ENCODE results near the gene FOXJ3.

FOXJ3 gene

GRCh38 chr1:42179275-42179674, 155.8 kb downstream of the FOXJ3 start:
- peaks cover 2 to 3% of the 10 kb centered on the region in 2 donors for H3K4me1 Mint-ChIP-seq (ENCODE audit: low read depth in 2 of 2)
- DNase-seq (no peak), ATAC-seq (replicated peaks) (no peak)
- peaks cover 25% of the 10 kb centered on the region for H3K36me3 Mint-ChIP-seq (ENCODE audit: insufficient read depth)
- no peaks in the 10 kb centered on the region for H3K9me3 Mint-ChIP-seq
- H3K27me3 Mint-ChIP-seq, result no peaks in the 10 kb centered on the region
- no peak overlapping the region for H3K4me3 Mint-ChIP-seq
- peak overlapping the region in 1 of 2 donors; percentile 10 for H3K27ac Mint-ChIP-seq

DNA sequence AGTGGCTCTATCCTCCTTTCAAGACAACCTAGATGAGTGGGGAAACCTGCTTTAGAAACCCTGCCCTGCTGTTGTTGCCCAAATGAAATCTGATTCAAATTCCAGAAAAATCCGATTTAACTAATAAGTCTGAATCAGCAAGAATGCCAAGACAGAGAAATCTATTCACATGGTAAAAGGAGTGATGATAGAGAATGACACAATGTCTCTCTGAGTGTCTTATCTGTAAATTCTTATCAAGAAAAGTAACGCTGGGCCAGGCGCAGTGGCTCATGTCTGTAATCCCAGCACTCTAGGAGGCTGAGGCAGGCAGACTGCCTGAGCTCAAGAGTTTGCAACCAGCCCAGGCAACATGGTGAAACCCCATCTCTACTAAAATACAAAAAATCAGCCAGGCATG, 156.8 kb downstream of the FOXJ3 start:
- peak overlapping the region in 1 of 2 donors; percentile 31 for H3K27ac Mint-ChIP-seq
- no peaks in the 10 kb centered on the region for H3K27me3 Mint-ChIP-seq
- no peak for DNase-seq
- no peak overlapping the region for H3K4me3 Mint-ChIP-seq
- no peak for ATAC-seq (replicated peaks)
- peaks cover 2 to 3% of the 10 kb centered on the region in 2 donors for H3K4me1 Mint-ChIP-seq (ENCODE audit: low read depth in 2 of 2)
- peaks cover 25% of the 10 kb centered on the region for H3K36me3 Mint-ChIP-seq (ENCODE audit: insufficient read depth)
- H3K9me3 Mint-ChIP-seq, result no peaks in the 10 kb centered on the region

- Mint-ChIP-seq H3K27me3 (no peaks in the 10 kb centered on the region), H3K9me3 (no peaks in the 10 kb centered on the region), H3K4me3 (no peak overlapping the region), H3K4me1 (ENCODE audit: low read depth in 2 of 2) (peaks cover 2 to 3% of the 10 kb centered on the region in 2 donors), H3K36me3 (ENCODE audit: insufficient read depth) (peaks cover 25% of the 10 kb centered on the region), H3K27ac (no peak overlapping the region)
- no peak for DNase-seq
- no peak for ATAC-seq (replicated peaks)
These were observed 157.5 kb downstream of the FOXJ3 start for GRCh38 chr1:42177541-42177981.

DNA sequence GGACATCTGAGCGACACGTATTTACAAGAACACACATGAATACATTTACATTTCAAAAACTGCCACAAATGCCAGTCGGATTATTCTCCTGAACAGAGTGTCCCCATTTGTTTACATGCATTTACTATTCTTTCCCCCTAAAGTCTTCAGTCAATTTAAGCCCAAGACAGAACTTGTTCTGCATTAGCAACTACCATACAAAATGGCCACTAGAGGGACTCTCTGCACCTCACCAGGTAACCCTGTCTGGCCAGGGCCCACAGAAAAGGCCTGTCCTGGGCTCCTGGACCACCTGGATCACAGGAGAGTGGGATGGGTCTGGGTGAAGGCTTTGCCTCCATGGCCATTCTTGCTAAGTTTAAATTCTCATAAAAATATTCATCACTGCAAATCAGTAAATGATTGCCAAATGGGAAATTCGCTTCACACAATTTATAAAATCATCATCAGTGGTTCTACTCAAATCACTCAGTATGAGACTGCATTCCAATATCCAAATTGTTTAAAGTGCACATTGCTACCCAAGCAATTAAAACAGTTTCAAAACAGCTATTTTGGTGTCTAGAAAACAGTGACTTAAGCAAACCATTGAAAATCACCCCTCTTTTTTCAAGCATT, 158.0 kb downstream of the FOXJ3 start:
- peak; percentile 31 for ATAC-seq (replicated peaks)
- Mint-ChIP-seq H3K4me1 (ENCODE audit: low read depth in 2 of 2) (peaks cover 2 to 3% of the 10 kb centered on the region in 2 donors), H3K36me3 (ENCODE audit: insufficient read depth) (peaks cover 25% of the 10 kb centered on the region), H3K4me3 (no peak overlapping the region), H3K9me3 (no peaks in the 10 kb centered on the region), H3K27me3 (no peaks in the 10 kb centered on the region), H3K27ac (peak overlapping the region in 1 of 2 donors; percentile 51)
- no peak for DNase-seq

DNA sequence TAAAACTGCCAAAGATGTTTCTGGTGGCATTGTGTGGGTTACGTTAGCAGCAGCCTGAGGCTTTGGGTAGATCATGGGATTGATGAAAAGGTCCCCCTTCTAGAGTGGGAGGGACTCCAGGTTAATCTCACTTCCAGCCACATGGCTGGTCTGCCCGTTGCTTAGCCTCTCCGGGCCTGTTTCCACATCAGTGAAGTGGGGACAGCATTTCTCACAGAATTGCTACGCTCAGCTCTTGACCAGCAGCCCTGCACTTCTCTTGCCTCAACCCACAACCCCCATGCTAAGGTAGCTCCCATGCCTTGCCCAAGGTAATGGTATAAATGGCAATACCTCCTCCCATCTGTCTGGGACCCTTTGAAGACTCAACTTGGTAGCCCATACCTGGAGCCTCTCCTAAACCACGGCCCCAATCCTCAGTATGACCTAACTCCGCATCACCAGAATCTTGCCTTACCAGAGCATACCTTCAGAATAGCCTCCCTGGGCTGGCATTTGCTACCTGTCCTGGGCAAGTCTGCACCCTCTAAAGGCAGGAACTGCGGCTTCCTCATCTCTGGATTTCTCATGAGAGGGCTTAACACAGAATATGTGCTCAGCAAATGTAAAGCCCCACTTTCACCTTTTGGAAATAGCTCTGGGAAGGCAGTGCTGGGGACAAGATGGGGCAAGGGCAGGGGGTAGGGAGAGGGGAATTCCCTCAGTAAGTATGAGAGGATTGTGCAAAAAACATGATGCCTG, 159.6 kb downstream of the FOXJ3 start:
- Mint-ChIP-seq H3K27ac (no peak overlapping the region), H3K4me1 (ENCODE audit: low read depth in 2 of 2) (peaks cover 0 to 3% of the 10 kb centered on the region in 2 donors), H3K4me3 (no peak overlapping the region), H3K36me3 (ENCODE audit: insufficient read depth) (peaks cover 18% of the 10 kb centered on the region), H3K27me3 (peaks cover 0 to 7% of the 10 kb centered on the region in 2 donors), H3K9me3 (no peaks in the 10 kb centered on the region)
- no peak for ATAC-seq (replicated peaks)
- DNase-seq, result no peak

DNA sequence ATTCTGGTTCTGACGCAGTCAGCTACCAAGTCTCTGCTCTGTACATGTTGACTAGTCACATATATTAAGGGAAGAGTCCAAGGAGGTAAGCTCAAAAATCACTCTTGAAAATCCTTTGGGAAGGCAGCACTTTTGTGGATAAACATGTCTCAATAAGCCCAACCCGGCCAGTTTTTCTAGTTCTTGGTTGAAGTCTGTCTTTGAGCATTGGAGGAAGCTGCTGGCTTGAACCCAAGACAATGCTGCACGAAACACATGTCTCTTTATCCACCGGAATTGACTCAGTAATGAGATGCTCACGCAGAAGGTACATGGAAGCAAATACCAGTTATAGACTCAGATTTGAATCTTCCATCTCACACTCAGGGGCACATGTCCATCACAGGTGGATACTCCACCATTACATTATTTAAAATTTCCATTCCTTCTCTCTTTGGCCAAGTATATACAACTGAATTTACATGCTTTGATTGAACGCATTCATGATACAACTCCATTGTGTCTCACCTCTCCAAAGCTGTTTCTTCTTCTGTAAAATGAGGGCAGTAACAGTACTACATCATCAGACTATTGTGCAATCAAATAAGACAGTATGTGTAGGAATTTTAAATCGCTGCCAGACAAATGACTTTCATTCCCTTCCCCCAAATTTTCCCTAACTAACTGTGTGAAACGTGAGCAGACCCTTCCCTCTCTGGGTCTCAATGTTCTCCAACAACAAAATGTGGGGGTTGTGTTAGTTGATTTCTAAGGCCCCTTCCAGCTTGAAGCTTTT, 160.9 kb downstream of the FOXJ3 start:
- Mint-ChIP-seq H3K4me3 (no peak overlapping the region), H3K9me3 (no peaks in the 10 kb centered on the region), H3K36me3 (ENCODE audit: insufficient read depth) (peaks cover 17% of the 10 kb centered on the region), H3K4me1 (ENCODE audit: low read depth in 2 of 2) (peaks cover 0 to 3% of the 10 kb centered on the region in 2 donors), H3K27ac (no peak overlapping the region), H3K27me3 (peaks cover 0 to 7% of the 10 kb centered on the region in 2 donors)
- DNase-seq, result no peak
- no peak for ATAC-seq (replicated peaks)

DNA sequence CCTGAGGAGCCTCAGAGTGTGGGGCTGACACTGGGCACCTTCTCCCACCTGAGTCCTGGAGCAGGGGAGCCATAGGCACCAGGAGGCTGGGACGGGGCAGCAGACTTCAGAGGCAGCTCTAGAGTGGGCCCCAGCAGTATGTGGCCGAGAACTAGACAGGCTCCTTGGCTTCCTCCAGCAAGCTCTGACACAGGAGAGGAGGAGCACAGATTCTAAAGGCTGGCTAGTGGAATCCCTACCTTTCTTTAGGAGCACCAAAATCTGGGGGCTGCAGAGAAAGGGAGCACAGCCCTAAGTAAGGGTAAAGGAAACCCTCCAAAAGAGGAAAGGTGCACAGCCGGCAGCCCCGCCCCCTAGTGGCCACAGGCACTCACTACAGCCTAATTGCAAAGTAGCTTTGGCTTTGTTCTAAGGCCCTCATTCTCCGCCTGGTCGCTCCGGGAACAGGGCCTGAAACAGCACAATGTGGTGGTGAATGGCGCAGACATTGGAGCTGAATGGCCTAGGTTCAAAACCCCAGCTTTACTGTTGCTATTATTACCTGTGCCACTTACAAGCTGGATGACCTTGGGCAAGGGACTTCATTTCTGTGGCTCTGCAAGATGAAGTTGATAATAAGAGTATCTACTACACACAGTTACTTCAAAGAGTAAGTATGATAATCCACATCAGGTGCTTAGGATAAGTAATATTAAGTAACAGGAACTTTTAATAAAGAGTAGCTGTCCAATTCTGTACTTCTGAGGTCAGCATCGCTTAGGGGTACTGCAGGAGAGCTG, 161.7 kb downstream of the FOXJ3 start:
- H3K27ac Mint-ChIP-seq, result peak overlapping the region in 1 of 2 donors; percentile 62
- peak; percentile 74 for ATAC-seq (replicated peaks)
- H3K27me3 Mint-ChIP-seq, result peaks cover 2 to 7% of the 10 kb centered on the region in 2 donors
- H3K4me1 Mint-ChIP-seq (ENCODE audit: low read depth in 2 of 2), result peaks cover 0 to 3% of the 10 kb centered on the region in 2 donors
- peak; percentile 54 to 65 (median 61) for DNase-seq
- H3K4me3 Mint-ChIP-seq, result no peak overlapping the region
- H3K9me3 Mint-ChIP-seq, result no peaks in the 10 kb centered on the region
- H3K36me3 Mint-ChIP-seq (ENCODE audit: insufficient read depth), result peaks cover 10% of the 10 kb centered on the region

- H3K4me3 Mint-ChIP-seq, result no peak overlapping the region
- no peak for DNase-seq
- H3K27ac Mint-ChIP-seq, result no peak overlapping the region
- peaks cover 4% of the 10 kb centered on the region for H3K36me3 Mint-ChIP-seq (ENCODE audit: insufficient read depth)
- H3K27me3 Mint-ChIP-seq, result peaks cover 7 to 10% of the 10 kb centered on the region in 2 donors
- ATAC-seq (replicated peaks), result no peak
- H3K4me1 Mint-ChIP-seq (ENCODE audit: low read depth in 2 of 2), result peaks cover 0 to 1% of the 10 kb centered on the region in 2 donors
- H3K9me3 Mint-ChIP-seq, result no peaks in the 10 kb centered on the region
These were observed 162.5 kb downstream of the FOXJ3 start for GRCh38 chr1:42172381-42173133.

- DNase-seq, result no peak
- H3K36me3 Mint-ChIP-seq (ENCODE audit: insufficient read depth), result peaks cover 3% of the 10 kb centered on the region
- ATAC-seq (replicated peaks), result no peak
- no peaks in the 10 kb centered on the region for H3K9me3 Mint-ChIP-seq
- H3K4me3 Mint-ChIP-seq, result no peak overlapping the region
- peaks cover 7 to 13% of the 10 kb centered on the region in 2 donors for H3K27me3 Mint-ChIP-seq
- no peaks in the 10 kb centered on the region for H3K4me1 Mint-ChIP-seq (ENCODE audit: low read depth in 2 of 2)
- no peak overlapping the region for H3K27ac Mint-ChIP-seq
These were observed 163.3 kb downstream of the FOXJ3 start for GRCh38 chr1:42171679-42172266.

GRCh38 chr1:42170779-42171621, 164.0 kb downstream of the FOXJ3 start:
- Mint-ChIP-seq H3K27ac (no peak overlapping the region), H3K9me3 (no peaks in the 10 kb centered on the region), H3K27me3 (peaks cover 7 to 13% of the 10 kb centered on the region in 2 donors), H3K4me1 (ENCODE audit: low read depth in 2 of 2) (no peaks in the 10 kb centered on the region), H3K4me3 (no peak overlapping the region), H3K36me3 (ENCODE audit: insufficient read depth) (peaks cover 3% of the 10 kb centered on the region)
- no peak for ATAC-seq (replicated peaks)
- no peak for DNase-seq

GRCh38 chr1:42168763-42169162, 166.3 kb downstream of the FOXJ3 start:
- H3K4me1 Mint-ChIP-seq (ENCODE audit: low read depth in 2 of 2), result no peaks in the 10 kb centered on the region
- no peak overlapping the region for H3K27ac Mint-ChIP-seq
- H3K4me3 Mint-ChIP-seq, result no peak overlapping the region
- ATAC-seq (replicated peaks) (no peak), DNase-seq (no peak)
- H3K27me3 Mint-ChIP-seq, result peaks cover 7 to 16% of the 10 kb centered on the region in 2 donors
- no peaks in the 10 kb centered on the region for H3K9me3 Mint-ChIP-seq
- H3K36me3 Mint-ChIP-seq (ENCODE audit: insufficient read depth), result no peaks in the 10 kb centered on the region

- H3K27ac Mint-ChIP-seq, result no peak overlapping the region
- ATAC-seq (replicated peaks), result no peak
- no peak for DNase-seq
- H3K9me3 Mint-ChIP-seq, result no peaks in the 10 kb centered on the region
- H3K36me3 Mint-ChIP-seq (ENCODE audit: insufficient read depth), result no peaks in the 10 kb centered on the region
- H3K4me3 Mint-ChIP-seq, result no peak overlapping the region
- H3K27me3 Mint-ChIP-seq, result peaks cover 11 to 21% of the 10 kb centered on the region in 2 donors
- no peaks in the 10 kb centered on the region for H3K4me1 Mint-ChIP-seq (ENCODE audit: low read depth in 2 of 2)
These were observed 166.7 kb downstream of the FOXJ3 start for GRCh38 chr1:42168391-42168670.

All from effector memory CD8-positive, alpha-beta T cell (primary cell).